ENCODE results near the gene ATP5ME.

ATP5ME gene

GRCh38 chr4:679629-680028, 5.6 kb upstream of the ATP5ME start:
- no peak overlapping the region for H3K4me3 ChIP-seq (ENCODE audit: low read depth, low read length)
- DNase-seq (ENCODE audit: low read depth, low spot score) = no peak
- no peak for TF ChIP-seq CTCF (IDR thresholded peaks at IDR 0.05; ENCODE audit: low read depth, low read length)
- in situ Hi-C loops (cut with HindIII; ENCODE audit: low sequenced_read_pairs) = no loop called here

- in situ Hi-C loops (cut with HindIII; ENCODE audit: low sequenced_read_pairs) = no loop called here
- TF ChIP-seq CTCF (IDR thresholded peaks at IDR 0.05; ENCODE audit: low read depth, low read length) = no peak
- DNase-seq (ENCODE audit: low read depth, low spot score) = no peak
- H3K4me3 ChIP-seq (ENCODE audit: low read depth, low read length) = no peak overlapping the region
These were observed 5.0 kb upstream of the ATP5ME start for GRCh38 chr4:679104-679481.

- no peak overlapping the region for H3K4me3 ChIP-seq (ENCODE audit: low read depth, low read length)
- no peak for DNase-seq (ENCODE audit: low read depth, low spot score)
- in situ Hi-C loops (cut with HindIII; ENCODE audit: low sequenced_read_pairs) = no loop called here
These were observed 4.4 kb upstream of the ATP5ME start for GRCh38 chr4:678331-679103.

GRCh38 chr4:677431-678293, 3.6 kb upstream of the ATP5ME start:
- TF ChIP-seq CTCF (IDR thresholded peaks at IDR 0.05; ENCODE audit: low read depth, low read length) = no peak
- no peak overlapping the region for H3K4me3 ChIP-seq (ENCODE audit: low read depth, low read length)
- no peak for DNase-seq (ENCODE audit: low read depth, low spot score)
- in situ Hi-C loops (cut with HindIII; ENCODE audit: low sequenced_read_pairs) = no loop called here

More at GRCh38 chr4:678331-679103, 4.4 kb upstream of the ATP5ME start:
- TF ChIP-seq CTCF (IDR thresholded peaks at IDR 0.05; ENCODE audit: low read depth, low read length) = no peak

- no peak for DNase-seq (ENCODE audit: low read depth, low spot score)
- in situ Hi-C loops (cut with HindIII; ENCODE audit: low sequenced_read_pairs) = no loop called here
- no peak overlapping the region for H3K4me3 ChIP-seq (ENCODE audit: low read depth, low read length)
- no peak for TF ChIP-seq CTCF (IDR thresholded peaks at IDR 0.05; ENCODE audit: low read depth, low read length)
These were observed 2.8 kb upstream of the ATP5ME start for GRCh38 chr4:676871-677235.

- no peak for TF ChIP-seq CTCF (IDR thresholded peaks at IDR 0.05; ENCODE audit: low read depth, low read length)
- no peak overlapping the region for H3K4me3 ChIP-seq (ENCODE audit: low read depth, low read length)
- DNase-seq (ENCODE audit: low read depth, low spot score) = no peak
- in situ Hi-C loops (cut with HindIII; ENCODE audit: low sequenced_read_pairs) = no loop called here
These were observed 2.1 kb upstream of the ATP5ME start for GRCh38 chr4:675980-676870.

All from astrocyte of the spinal cord (primary cell).